Stimulated activated CD8-positive, alpha-beta memory T cell treated with anti-CD3 and anti-CD28 coated beads, Interleukin-4, amount 100 ng/mL, for 1 hour (primary cell): ENCODE results near the gene NSF.
"Not testable (repeated sequence)": the region's sequence is repeated elsewhere in the genome, so short reads cannot be mapped to it uniquely, and the experiment has no call there.

Experiments
- DNase-seq, 2 donors: peaks; one replicate each; pipeline ENCODE4 v3.0.0-alpha.2; 2020; ENCODE audit warnings: low read depth in 2 of 2, low spot score in 1 of 2

The NSF gene

DNA sequence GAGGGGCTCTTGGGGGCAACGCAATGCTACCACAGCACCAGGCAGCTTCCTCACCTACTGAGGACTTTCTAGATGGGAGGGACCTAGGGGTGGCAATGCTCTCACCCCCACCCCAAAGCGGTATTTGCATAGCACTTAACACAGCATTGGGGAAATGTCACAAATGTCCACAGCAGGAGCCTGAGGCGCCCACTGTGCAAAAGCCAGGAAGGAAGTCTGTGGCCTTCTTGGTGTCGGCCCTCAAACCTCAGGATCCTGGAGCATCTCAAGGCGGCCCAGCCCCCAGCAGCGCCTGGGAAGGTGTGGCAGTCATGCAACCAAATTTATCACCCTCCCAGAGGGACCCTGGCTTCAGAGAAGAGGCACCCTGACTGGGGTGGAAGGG is 182.7 kb downstream of the NSF start:
- DNase-seq: no peak

DNA sequence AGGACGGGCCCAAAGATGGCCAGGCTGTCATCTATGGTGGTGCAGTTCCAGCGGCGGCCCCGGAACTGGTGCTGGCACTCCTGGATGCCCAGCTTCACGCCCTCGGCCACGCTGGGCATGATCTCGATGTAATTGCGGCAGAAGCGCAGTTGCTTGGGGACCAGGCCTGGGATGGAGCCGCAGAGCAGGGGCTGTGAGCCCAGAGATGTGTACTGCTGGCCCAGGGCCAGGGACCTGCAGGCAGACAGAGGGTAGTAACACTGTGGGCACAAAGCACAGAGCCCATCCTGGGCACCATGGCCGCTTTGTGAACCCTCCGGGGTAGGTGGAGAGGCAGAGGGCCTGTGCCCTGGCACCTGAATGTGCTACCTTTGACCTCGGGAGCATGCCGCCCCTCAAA is 183.2 kb downstream of the NSF start:
- DNase-seq: no peak

DNA sequence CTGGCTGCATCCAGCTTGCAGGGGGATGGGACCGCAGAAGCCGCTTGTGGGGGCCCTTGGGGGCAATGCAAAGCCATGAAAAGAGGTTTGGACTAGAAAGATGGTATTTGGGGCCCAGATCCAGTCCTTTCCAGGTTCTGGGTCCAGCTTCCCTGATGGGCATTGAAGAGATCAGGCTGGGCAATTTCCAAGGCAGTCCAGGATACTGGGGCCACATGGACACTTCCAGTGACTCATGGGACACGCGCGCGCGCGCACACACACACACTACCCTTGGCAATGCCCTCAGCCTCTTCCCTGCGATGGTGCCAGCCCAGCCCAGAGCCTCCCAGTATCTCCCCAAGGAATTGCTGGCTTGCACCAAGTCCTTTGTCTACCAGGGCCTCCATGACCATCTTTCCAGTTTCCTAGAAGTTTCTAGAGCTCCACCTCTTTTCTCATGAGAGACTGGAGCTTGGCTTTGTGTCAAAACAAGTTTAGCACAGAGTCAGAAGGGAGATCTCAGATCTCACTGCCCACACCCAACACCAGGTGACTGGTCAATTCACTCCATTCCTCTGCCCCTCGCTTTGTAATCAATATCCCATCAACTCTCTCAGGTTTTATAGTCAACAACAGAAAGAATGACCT is 183.8 kb downstream of the NSF start:
- no peak for DNase-seq

DNA sequence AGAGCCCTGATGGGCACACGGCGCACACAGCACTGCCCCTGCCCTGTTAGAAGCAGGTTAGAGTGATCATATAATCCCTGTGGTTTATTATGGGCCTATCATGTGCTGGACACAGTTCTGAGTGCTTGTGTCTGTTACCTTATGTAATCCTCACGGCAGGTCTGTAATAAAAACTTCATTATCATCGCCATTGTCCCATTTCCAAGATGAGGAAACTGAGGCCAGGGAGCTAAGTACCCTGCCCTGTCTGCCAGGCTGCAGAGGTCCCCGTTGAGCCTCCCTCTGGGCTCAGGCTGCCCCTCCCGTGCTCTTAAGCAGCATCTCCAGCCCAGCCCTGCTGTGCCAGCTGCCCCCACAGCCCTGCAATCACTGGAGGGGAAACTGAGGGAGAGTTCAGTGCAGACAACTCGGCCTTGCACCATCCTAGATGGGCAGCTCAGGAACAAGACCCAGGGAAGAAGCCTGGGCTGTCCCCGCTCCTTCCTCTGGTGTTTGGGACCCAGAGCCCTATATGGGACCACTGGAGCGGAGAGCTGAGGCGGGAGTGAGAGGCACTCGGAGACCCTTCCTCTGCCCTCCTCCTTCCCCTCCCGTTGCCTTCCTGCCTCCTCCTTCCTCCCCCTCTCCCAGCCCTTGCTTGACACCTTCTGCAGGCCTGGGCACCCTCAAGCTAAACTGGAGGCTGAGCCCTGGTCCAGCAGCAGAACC is 186.0 kb downstream of the NSF start:
- DNase-seq: no peak

DNA sequence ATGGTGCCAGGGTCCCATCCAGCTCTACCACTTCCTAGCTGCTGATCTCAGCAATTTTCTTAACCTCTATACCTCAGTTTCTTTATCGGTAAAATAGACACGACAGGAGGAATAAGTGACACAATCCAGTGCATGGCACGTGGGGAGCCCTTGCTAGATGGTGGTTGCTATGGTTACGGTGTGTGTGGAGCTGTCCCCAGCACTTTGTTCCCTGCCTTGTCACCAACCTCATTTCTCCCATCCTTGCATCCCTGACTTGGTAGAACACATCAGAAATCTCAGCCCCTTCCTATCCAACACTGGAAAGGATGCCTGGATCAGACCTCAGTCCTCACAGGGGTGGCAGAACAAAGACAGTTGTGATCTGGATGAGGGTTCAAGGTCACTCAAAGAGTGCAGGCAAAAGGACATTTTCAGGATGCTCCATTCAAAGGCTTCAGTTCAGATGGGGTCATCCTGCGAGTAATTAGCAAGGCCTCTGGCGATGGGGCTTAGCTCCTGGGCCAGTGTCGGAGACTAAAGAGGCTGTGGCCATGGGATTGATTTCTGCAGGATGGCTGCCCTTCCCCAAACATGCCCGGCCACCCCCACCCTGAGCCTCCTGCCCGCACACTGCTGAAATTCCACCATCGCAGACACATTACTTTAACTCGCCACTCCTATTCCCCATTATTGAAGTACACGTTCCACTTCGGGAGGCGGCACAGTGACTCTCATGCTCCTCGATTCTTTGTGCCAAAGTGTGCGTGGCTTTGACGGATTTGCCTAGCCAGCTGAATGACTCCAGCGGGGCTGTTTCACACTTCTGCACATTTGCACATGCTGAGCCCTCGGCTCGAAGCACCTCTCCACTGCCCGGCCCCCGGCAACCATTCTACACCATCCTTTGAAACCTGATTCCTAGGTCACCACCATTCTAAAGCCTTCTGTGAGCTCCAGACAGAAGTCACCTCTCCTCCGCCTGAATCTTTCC is 187.8 kb downstream of the NSF start:
- no peak for DNase-seq

DNA sequence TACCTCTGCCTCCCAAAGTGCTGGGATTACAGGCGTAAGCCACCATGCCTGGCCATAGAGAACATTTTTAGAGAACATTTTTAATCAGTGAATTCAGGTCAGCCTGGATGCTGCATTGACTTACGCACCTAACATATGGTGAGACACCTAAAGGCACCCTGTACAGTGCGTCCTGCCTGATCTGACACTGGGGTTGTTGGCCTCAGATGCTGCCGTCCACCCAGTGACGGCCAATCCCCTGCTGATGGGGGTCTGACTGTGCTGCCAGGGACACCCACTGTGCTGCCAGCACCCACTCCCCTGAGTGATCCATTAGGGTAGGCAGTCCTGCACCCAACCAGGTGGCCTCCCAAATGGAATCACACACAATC is 189.5 kb downstream of the NSF start:
- no peak for DNase-seq

DNA sequence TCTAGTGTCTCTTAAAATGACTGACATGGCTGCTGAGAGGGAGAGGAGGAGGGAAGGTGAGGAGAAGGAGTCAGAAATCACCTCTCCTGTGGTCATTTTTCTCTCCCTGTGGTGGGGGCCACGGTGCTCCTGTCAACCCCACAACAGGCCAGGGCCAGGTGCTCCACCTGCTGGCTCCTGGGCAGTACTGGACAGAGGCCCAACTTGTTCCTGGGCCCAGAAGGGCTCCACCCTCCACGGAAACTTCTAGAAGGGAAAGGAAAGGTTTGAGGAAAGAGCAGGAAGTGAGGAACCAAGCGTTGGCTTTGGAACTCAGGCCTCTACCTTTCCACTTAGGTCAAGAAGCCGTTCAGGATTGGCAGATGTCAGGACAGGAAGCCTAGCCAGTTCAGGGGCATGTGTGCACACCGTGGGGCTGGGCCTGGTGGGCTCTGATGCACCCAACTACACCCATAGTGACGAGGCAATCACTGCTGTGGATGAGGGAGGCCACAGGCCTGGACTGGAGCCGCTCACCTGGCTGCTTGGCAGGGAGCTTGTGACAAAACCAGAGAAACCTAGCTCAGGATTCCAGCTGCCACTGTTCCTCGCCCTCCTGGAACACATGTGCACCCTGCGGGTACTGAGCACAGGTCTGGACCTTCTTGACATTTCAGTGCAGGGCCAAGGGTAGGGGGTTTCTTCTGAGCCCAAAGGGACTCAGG is 191.9 kb downstream of the NSF start:
- no peak for DNase-seq

DNA sequence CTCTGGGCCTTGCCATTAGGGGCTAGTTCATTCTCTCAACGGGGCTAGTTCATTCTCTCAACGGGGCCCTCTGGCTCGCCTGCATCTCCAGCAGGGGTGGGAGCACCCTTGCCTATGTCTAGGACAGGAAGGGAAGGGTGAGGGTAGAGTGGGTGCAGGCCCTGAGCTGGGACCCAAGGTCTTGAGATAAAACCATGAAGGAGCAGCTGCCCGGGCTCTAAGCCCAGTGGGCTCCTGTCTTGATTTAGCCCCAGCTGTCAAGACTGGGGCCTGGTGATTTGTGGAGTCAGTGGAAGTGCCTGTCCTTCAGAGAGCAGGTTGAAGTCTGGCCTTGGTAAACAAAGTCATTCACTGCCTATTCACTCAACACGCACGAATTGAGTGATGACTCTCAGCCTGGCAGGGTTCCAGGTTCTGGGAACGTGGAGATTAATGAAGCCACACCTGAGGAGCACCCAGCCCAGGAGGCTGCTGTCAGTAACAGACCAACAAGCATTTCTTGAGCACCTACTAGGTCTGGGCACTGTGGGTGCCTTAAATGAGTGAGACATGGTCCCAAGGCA is 192.6 kb downstream of the NSF start:
- no peak for DNase-seq

DNA sequence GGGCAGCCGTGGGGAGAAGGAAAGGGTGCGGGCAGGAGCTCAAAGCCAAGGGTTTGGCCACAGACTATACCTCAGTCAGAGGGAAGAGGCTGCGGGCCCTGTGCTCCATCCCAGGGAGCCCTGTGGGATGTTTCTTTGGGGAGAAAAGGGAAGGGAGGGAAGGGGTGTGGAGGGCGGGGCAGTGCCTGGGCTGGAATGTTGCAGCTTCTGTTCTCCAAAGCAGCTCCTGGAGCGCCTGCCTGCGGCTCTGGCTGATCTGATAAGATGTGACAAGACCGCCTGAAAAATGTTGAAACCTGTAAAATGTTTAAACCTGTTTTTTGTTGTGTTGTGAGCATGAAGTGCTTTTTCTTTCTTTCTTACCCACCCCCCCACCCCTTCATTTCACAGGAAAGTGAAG is 195.2 kb downstream of the NSF start:
- no peak for DNase-seq

DNA sequence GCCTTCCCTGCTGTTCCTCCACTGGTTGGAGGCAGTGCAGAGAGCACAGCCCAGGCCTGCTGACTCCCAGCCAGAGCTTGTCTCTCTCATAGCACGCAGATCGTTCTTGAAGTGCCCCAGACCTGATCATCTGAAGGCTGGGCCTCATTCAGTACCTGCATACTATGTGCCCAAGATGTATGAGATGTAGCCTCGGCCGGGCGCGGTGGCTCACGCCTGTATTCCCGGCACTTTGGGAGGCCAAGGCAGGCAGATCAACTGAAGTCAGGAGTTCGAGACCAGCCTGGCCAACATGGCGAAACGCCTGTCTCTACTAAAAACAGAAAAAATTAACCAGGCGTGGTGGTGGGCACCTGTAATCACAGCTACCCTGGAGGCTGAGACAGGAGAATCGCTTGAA is 197.0 kb downstream of the NSF start:
- DNase-seq: no peak

DNA sequence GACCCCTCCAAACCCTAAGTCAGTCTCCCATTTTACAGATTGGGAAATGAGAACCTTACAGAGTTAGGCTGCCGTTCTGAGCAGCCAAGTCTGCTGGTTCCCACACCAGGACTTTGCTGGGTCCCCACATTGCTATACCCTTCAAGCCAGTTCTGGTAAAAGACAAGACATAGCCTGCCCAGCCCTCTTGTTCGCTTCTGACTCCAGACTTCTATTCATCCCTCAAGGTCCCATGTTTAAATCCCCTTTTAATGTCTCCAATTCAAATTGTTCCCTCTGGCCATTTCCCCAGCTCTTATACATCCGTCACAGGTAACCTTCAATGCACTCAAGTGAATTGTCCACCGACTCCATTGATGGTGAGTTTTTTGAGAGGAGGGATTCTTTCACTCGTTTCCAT is 197.8 kb downstream of the NSF start:
- DNase-seq: no peak

DNA sequence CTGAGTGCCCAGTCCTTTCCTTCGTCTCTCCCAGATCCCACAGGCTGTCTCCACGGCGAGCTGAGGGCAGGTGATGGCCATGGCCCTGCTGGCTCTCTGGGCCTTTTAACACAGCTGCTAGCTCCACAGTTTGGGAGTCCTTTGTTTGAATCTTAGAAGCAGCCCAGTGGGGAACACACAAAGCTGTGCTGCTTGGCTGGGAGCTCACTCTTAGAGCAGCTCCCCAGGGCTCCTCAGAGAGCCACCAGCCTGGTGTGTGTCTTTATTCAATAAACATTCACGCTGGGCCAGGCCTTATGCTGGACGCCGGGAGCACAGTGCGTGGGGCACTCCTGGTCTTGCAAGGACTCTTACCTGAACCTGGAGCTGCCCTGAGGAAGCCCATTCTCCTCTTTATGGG is 198.3 kb downstream of the NSF start:
- no peak for DNase-seq

DNA sequence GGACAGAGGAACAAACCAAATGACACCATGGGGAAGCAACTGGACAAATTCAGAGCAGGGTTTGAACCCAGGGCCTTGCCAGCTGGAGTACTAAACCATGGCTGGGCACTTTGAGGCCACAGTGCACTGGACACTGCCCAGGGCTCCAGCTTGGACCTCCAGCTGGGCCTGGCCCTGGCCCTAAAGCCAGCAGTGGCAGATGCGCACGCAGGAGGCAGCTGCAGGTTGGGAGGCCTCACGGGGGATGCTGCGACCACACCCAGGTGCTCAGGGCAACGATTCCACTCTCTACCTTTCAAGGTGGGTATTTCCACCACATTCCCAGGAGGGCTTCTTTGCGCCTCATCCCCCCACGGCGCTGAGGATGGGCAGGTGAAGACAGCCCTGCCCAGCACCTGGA is 199.1 kb downstream of the NSF start:
- DNase-seq: no peak

DNA sequence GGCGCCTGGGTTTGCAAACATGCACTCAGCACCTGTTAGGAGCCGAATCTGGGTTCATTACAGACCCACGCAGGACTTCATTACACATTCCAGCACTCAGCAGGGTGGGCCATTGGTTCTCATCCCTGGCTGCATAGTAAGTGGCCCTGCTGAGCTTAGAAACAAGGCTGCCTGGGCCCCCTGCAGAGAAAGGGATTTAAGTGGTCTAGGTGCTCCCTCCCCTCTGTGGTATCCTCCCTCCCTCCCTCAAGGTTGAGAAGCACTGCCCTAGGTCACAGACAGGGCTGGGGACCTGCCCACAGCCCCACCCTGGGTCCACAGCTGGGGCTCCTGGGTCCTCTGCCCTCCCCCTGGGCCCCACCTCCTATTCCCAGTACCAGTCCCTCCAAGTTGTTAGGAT is 199.7 kb downstream of the NSF start:
- DNase-seq: no peak

DNA sequence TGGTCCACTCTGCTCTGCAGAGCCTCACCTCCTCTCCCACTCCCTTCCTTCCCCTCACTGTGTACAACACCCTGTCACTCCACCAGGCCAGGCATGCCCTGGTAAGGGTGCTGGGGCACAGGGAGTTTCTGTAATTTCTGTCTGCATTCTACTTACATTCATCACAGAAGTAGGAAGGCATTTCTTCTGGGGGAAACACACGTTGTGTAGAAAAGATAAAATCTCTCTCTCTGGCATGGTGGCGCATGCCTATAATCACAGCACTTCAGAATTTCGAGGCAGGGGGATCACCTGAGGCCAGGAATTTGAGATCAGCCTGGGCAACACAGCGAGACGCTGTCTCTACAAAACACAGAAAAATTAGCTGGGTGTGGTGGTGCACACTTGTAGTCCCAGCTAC is 201.1 kb downstream of the NSF start:
- no peak for DNase-seq

DNA sequence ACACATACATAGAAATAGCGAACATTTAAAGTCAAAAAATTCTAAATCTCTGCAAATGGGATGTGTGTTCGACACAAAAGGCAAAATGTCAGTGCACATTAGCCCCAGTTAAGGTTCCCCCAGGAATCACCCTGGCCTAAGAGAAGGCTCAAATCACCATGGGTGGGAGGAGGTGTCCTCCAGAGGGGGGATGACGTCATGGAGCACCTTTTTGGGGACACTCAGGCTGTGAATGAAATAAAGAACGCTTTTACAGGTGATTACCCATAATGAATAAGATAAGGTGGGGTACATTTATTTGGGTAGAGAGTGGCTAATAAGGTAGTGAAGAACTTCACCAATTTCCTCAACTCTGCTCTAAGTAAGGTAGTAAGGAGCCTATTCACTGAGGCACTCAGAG is 201.6 kb downstream of the NSF start:
- no peak for DNase-seq

DNA sequence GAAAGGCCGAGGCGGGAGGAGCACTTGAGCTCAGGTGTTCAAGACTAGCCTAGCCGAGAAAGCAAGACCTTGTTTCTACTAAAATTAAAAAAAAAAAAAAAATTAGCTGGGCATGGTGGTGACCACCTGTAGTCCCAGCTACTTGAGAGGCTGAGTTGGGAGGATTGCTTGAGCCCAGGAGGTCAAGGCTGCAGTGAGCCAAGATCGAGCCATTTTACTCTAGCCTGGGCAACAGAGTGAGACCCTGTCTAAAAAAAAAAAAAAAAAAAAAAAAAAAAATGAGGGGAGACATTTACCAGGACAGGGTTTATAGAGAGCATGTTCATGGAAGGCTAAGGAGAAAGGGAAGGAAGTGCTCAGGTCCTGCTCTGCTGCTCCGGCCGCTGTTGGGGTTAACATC is 202.6 kb downstream of the NSF start:
- DNase-seq: not testable (repeated sequence)

DNA sequence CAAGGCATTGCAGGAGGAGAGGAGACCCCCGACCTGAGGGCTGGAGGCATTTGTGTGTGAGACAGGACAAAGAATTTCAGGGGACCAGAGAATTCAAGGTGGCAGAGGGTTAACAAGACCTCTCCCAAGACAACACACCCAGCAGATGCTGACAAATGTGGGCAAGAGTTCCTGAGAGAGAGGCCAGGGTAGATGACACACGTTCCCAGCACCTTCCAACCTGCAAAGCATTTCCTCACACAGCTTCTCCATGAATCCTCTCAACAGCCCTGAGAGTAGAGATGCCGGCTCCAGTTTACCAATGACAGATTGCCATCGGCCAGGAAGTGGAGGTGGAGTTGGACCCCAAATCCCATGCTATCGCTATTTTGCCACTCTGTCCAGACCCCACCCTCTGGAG is 203.1 kb downstream of the NSF start:
- no peak for DNase-seq

DNA sequence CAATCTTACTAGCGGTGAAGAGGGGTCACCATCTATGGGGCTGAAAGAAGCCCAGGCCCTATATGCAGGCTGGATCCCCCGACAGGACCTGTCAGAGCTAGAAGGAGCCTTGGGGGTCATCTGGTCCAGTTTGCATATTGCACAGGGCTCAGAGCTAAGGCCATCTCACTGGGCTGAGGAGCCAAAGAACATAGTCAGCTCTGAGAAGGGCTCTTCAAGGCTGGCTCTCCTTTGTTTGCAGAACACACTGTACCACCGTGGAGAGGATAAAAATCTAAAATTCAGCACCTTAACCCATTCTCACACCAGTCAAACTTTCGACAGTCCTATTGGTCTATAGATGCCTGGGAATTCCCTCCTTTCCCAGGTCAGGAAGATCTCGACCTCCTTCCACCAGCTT is 203.8 kb downstream of the NSF start:
- DNase-seq: no peak

DNA sequence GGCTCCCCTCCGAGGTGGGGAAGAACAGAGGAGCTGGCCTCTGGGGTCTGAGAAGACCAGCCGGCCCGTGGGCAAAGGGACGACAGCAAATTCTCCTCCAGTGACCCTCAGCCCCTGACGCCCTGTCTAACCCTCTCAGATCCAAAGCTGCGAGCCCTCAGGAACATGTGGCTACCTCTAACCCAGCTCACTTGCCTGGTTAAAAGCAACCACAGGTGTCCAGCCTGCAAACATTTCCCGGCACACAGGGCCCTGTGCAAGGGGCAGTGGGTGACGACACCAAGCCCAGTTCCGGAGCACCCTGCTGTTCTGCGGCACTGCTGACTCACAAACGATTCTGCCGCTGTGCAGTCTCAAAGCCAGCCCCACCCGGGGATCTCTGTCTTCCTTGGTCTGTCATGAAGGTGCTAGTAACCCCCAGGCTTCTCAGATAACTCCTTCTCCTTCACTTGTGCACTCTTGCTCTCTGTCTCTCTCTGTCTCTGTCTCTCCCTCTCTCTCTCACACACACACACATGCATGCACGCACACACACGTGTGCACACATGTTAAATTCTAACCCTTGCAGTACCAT is 205.0 kb downstream of the NSF start:
- DNase-seq: no peak

DNA sequence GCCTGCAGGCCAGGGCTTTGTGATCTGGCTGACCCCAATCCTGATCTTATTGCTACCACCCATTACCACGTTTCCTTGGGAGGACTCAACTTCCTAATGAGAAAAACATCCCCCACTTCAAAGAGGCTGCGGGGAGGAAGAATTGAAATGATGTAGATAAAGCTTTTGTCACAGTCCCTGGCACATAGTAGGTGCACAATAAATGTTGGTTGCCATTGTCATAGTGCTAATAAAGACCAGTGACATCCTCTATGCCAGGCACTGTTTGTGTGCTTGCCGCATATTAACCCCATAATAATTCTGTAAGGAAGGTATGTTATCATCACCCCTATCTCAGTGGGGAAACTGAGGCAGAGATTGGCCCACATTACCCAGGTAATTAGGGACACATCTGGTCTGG is 205.6 kb downstream of the NSF start:
- DNase-seq: no peak
